ENCODE data around the gene GUCD1. TPM values are rescaled to one million over a fixed set of nuclear protein-coding genes. Genes with fewer than 3 reads are reported as not detected.

The GUCD1 gene
- total and polyA plus RNA-seq, 9 of the 15 experiments (the other 6 are each of a cell fraction or from before 2014, with no cell fraction given): 31.5 to 67.8 (median 50.3) TPM

GRCh38 chr22:24510637-24511625, 44.0 kb downstream of the GUCD1 start:
- H3K4me2 ChIP-seq (ENCODE audit: insufficient read depth, low read length): peak overlapping the region; percentile 57
- peaks cover 3% of the 10 kb centered on the region for H3K9me1 ChIP-seq (ENCODE audit: control insufficient read depth, insufficient read depth, low read length)
- peaks cover 13 to 24% of the 10 kb centered on the region in 2 experiments for H3K4me1 ChIP-seq (replicated peaks in 1 of 2; ENCODE audit: control insufficient read depth in 2 of 2, insufficient read depth in 2 of 2, low read length in 2 of 2)
- WGBS (ENCODE audit: insufficient coverage, low coverage, missing lambda C conversion rate): 6% methylated on average over 10 of the region's 10 CpGs
- H3K36me3 ChIP-seq (ENCODE audit: control insufficient read depth, insufficient read depth, low read length): no peaks in the 10 kb centered on the region
- no peaks in the 10 kb centered on the region for H3K27me3 ChIP-seq (ENCODE audit: control insufficient read depth in 2 of 2, insufficient read depth in 2 of 2, low read length in 2 of 2)
- H3K9ac ChIP-seq (ENCODE audit: insufficient read depth in 1 of 2, low read depth in 2 of 2, low read length in 2 of 2): peak overlapping the region in 1 of 2 experiments; percentile 56; a peak in 2 of 4 replicates
- no peak overlapping the region for H3K4me3 ChIP-seq
- H3K27ac ChIP-seq (ENCODE audit: extremely low read depth, low read depth, low read length): peak overlapping the region; percentile 57; the same call in 2 of the 3 replicates
- no TSS peak for BruUV-seq (replicated peaks)
- CTCF ChIA-PET (ENCODE audit: low intra/inter-chr PET ratio): no interaction called here
- H3K9me3 ChIP-seq (replicated peaks; ENCODE audit: control insufficient read depth, insufficient read depth, low read depth, low read length): no peaks in the 10 kb centered on the region
- in situ Hi-C loops (cut with MboI) (loop anchor here (5.0 to 25.0 kb wide), 2 partner anchors 94 to 549 kb away; partner anchors contain the start of genes DDT, DDTL and GSTT2B), intact Hi-C loops (cut with micrococcal nuclease) (no loop called here)
- peak; percentile 60 for ATAC-seq
- peak; percentile 77 for FAIRE-seq
- peak overlapping the region; percentile 32; the same call in 1 of the 2 replicates for H2AFZ ChIP-seq (ENCODE audit: low read depth, low read length)
- H4K20me1 ChIP-seq (replicated peaks; ENCODE audit: control insufficient read depth, insufficient read depth, low read length): no peaks in the 10 kb centered on the region
- DNase-seq (ENCODE audit: extremely low read depth in 1 of 4, low spot score in 3 of 4): peak; percentile 18 to 59 (median 28)
- H3K79me2 ChIP-seq (ENCODE audit: control insufficient read depth, insufficient read depth, low read length): no peaks in the 10 kb centered on the region
- POLR2A ChIA-PET: interaction anchor here (0.6 to 1.1 kb wide), 2 partner anchors 95 to 292 kb away, joined by 3 read pairs; no protein-coding TSS in a partner anchor
- TF ChIP-seq ETV6 (IDR thresholded peaks at IDR 0.05; ENCODE audit: borderline replicate concordance in 1 of 2, low read depth in 2 of 2, low read length in 1 of 2) (no peak), ETV6 (CRISPR knock-in tag; IDR thresholded peaks at IDR 0.05; ENCODE audit: borderline replicate concordance) (no peak), PCBP2 (IDR thresholded peaks at IDR 0.05; ENCODE audit: low read depth, low read length, poor library complexity, severe bottlenecking) (no peak), ZNF224 (CRISPR knock-in tag; IDR thresholded peaks at IDR 0.05) (no peak), NR2C2 (CRISPR knock-in tag; IDR thresholded peaks at IDR 0.05) (no peak), NR2C2 (tag; IDR thresholded peaks at IDR 0.05) (no peak), ZNF592 (IDR thresholded peaks at IDR 0.05) (no peak), SMAD4 (CRISPR knock-in tag; conservative IDR thresholded peaks at IDR 0.05) (no peak), MCM3 (IDR thresholded peaks at IDR 0.05) (no peak), ELF4 (CRISPR knock-in tag; IDR thresholded peaks at IDR 0.05) (no peak), RNF2 (IDR thresholded peaks at IDR 0.05) (peak; percentile 31; the same call in 1 of the 2 replicates), TCFL5 (CRISPR knock-in tag; conservative IDR thresholded peaks at IDR 0.05) (no peak), ARID1B (IDR thresholded peaks at IDR 0.05) (peak; percentile 42), KDM5B (IDR thresholded peaks at IDR 0.05; ENCODE audit: insufficient replicate concordance, low read depth, low read length) (no peak), ZNF75A (CRISPR knock-in tag; IDR thresholded peaks at IDR 0.05) (no peak)
